ENCODE data around the gene SNX30.

- TF ChIP-seq EZH2phosphoT487 (IDR thresholded peaks at IDR 0.05; ENCODE audit: insufficient read depth, low read depth) = no peak
- no peak for TF ChIP-seq EZH2 (IDR thresholded peaks at IDR 0.05; ENCODE audit: insufficient read depth, poor library complexity, severe bottlenecking)
These were observed 65.3 kb downstream of the SNX30 start for GRCh38 chr9:112815868-112816267.
